H1 (cell line): ENCODE data around the gene IPO7. TPM values are rescaled to one million over a fixed set of nuclear protein-coding genes. Genes with fewer than 3 reads are reported as not detected.

Experiments
- CTCF ChIA-PET: fragments of 300-600 bp; sonication (Branson Sonifier 250); formaldehyde crosslinking; loops from one replicate; lab custom pipeline; 2021; ENCODE audit not compliant: partially characterized antibody; lab: Charles Lee
- POLR2A ChIA-PET: fragments of 300-600 bp; sonication (Branson Sonifier 250); formaldehyde crosslinking; loops from one replicate; lab custom pipeline; 2021; ENCODE audit warnings: inconsistent platforms; ENCODE audit not compliant: partially characterized antibody; lab: Charles Lee
- DNase-seq, 2 experiments: peaks; one replicate each; pipeline versions ENCODE4 v3.0.0 to v3.0.0-alpha.2; 2010 to 2022; ENCODE audit warnings: low spot score in 2 of 2, low read depth in 1 of 2, mixed read lengths in 1 of 2
- FAIRE-seq: peaks from 2 replicates; lab custom pipeline; 2011; peaks lifted over from hg19 to GRCh38; lab: Jason Lieb, UNC
- H2AFZ ChIP-seq: 2 replicates; pipeline ENCODE4 v1.8.1; 2012; ENCODE audit warnings: low read length, inconsistent platforms
- H2AK5ac ChIP-seq: 2 replicates; pipeline ENCODE4 v1.6.1; 2013; ENCODE audit warnings: low read depth, low read length
- H2BK120ac ChIP-seq: replicated peaks from 2 replicates; pipeline ENCODE3; 2013; ENCODE audit warnings: low read depth, low read length, inconsistent platforms
- H2BK12ac ChIP-seq: 2 replicates; pipeline ENCODE4 v1.6.1; 2013; ENCODE audit warnings: low read depth, low read length
- H2BK15ac ChIP-seq: 2 replicates; pipeline ENCODE4 v1.6.1; 2013; ENCODE audit warnings: low read length
- H2BK20ac ChIP-seq: 2 replicates; pipeline ENCODE4 v1.6.1; 2013; ENCODE audit warnings: low read length
- H2BK5ac ChIP-seq: 2 replicates; pipeline ENCODE4 v1.6.1; 2013; ENCODE audit warnings: low read depth, low read length
- H3K14ac ChIP-seq: 2 replicates; pipeline ENCODE4 v1.6.1; 2013; ENCODE audit warnings: inconsistent platforms; ENCODE audit not compliant: insufficient read length
- H3K18ac ChIP-seq: 2 replicates; pipeline ENCODE4 v1.6.1; 2013; ENCODE audit warnings: low read length; ENCODE audit errors: extremely low read depth
- H3K23ac ChIP-seq: 2 replicates; pipeline ENCODE4 v1.6.1; 2013; ENCODE audit warnings: inconsistent platforms; ENCODE audit not compliant: insufficient read length
- H3K23me2 ChIP-seq: 2 replicates; pipeline ENCODE4 v1.6.1; 2013; ENCODE audit warnings: low read depth, low read length
- H3K27ac ChIP-seq: 2 replicates; pipeline ENCODE4 v1.6.1; 2011; ENCODE audit warnings: low read depth, low read length, inconsistent platforms
- H3K27me3 ChIP-seq, 4 experiments: replicated peaks in 1 of 4; 1 replicate in 1 of 4; 2 replicates in 3 of 4; pipeline versions ENCODE4 v1.6.1 to v1.8.1; 2011 to 2013; ENCODE audit warnings: low read length in 3 of 4, mild to moderate bottlenecking in 3 of 4, inconsistent platforms in 2 of 4, mixed read lengths in 2 of 4, moderate library complexity in 1 of 4; ENCODE audit not compliant: control insufficient read depth in 3 of 4, insufficient read depth in 3 of 4; ENCODE audit errors: extremely low read depth in 1 of 4
- H3K36me3 ChIP-seq, 4 experiments: 2 replicates each; pipeline versions ENCODE4 v1.6.1 to v1.8.1; 2011 to 2013; ENCODE audit warnings: mild to moderate bottlenecking in 4 of 4, low read length in 3 of 4, moderate library complexity in 2 of 4, control low read depth in 1 of 4, inconsistent platforms in 1 of 4; ENCODE audit not compliant: insufficient read depth in 4 of 4, control insufficient read depth in 2 of 4
- H3K4ac ChIP-seq: replicated peaks from 2 replicates; pipeline ENCODE3; 2013; ENCODE audit warnings: low read length, low read depth, mixed read lengths, inconsistent platforms; ENCODE audit not compliant: insufficient read length
- H3K4me1 ChIP-seq, 4 experiments: replicated peaks in 1 of 4; 1 replicate in 1 of 4; 2 replicates in 3 of 4; pipeline versions ENCODE4 v1.6.1 to v1.8.1; 2011 to 2013; ENCODE audit warnings: low read length in 3 of 4, inconsistent platforms in 2 of 4, mixed read lengths in 1 of 4; ENCODE audit not compliant: insufficient read depth in 4 of 4, control insufficient read depth in 3 of 4
- H3K4me2 ChIP-seq, 2 experiments: 2 replicates each; pipeline versions ENCODE4 v1.6.1 to v1.8.1; 2011 to 2013; ENCODE audit warnings: low read depth in 2 of 2, low read length in 2 of 2, control low read depth in 1 of 2, inconsistent platforms in 1 of 2, mild to moderate bottlenecking in 1 of 2; ENCODE audit not compliant: insufficient read depth in 1 of 2
- H3K4me3 ChIP-seq, 4 experiments: fragments of 200-600, 300-600 bp in 1 of 4; sonication (generic), shearing (Covaris generic), sonication (Bioruptor Twin) in 1 of 4; 2 replicates each; pipeline versions ENCODE4 v1.5.1 to v1.8.1; 2011 to 2016; ENCODE audit warnings: low read length in 4 of 4, low read depth in 3 of 4, control low read depth in 2 of 4, inconsistent platforms in 2 of 4, mild to moderate bottlenecking in 2 of 4, mixed read lengths in 1 of 4, moderate library complexity in 1 of 4; ENCODE audit not compliant: insufficient read depth in 2 of 4; ENCODE audit errors: extremely low read depth in 1 of 4
- H3K56ac ChIP-seq: replicated peaks from 2 replicates; pipeline ENCODE3; 2013; ENCODE audit warnings: low read depth, mild to moderate bottlenecking, mixed read lengths, low read length, inconsistent platforms; ENCODE audit not compliant: insufficient read length
- H3K79me1 ChIP-seq: 2 replicates; pipeline ENCODE4 v1.6.1; 2013; ENCODE audit warnings: low read depth, low read length, control low read depth
- H3K79me2 ChIP-seq, 2 experiments: 2 replicates each; pipeline versions ENCODE4 v1.6.1 to v1.8.1; 2012 to 2013; ENCODE audit warnings: low read length in 2 of 2, mild to moderate bottlenecking in 2 of 2, inconsistent platforms in 1 of 2; ENCODE audit not compliant: insufficient read depth in 2 of 2, control insufficient read depth in 1 of 2
- H3K9ac ChIP-seq, 4 experiments: replicated peaks in 1 of 4; 1 replicate in 1 of 4; 2 replicates in 3 of 4; pipeline versions ENCODE4 v1.6.1 to v1.8.1; 2011 to 2013; ENCODE audit warnings: low read depth in 3 of 4, low read length in 3 of 4, control low read depth in 2 of 4, mild to moderate bottlenecking in 2 of 4, moderate library complexity in 2 of 4, inconsistent platforms in 1 of 4; ENCODE audit errors: extremely low read depth in 1 of 4
- H3K9me3 ChIP-seq, 2 experiments: 2 replicates each; pipeline versions ENCODE4 v1.6.1 to v1.8.1; 2012 to 2013; ENCODE audit warnings: mild to moderate bottlenecking in 2 of 2, moderate library complexity in 2 of 2, control low read depth in 1 of 2, inconsistent platforms in 1 of 2, low read depth in 1 of 2, low read length in 1 of 2, mixed read lengths in 1 of 2; ENCODE audit not compliant: insufficient read depth in 2 of 2
- H4K20me1 ChIP-seq, 2 experiments: replicated peaks in 1 of 2; 2 replicates each; pipeline versions ENCODE3 to v1.8.1; 2011 to 2013; ENCODE audit warnings: inconsistent platforms in 2 of 2, low read length in 2 of 2, mild to moderate bottlenecking in 1 of 2; ENCODE audit not compliant: insufficient read depth in 2 of 2, control insufficient read depth in 1 of 2
- H4K5ac ChIP-seq: 2 replicates; pipeline ENCODE4 v1.6.1; 2013; ENCODE audit warnings: low read length, low read depth, mixed read lengths, inconsistent platforms; ENCODE audit not compliant: insufficient read length
- H4K8ac ChIP-seq: 2 replicates; pipeline ENCODE4 v1.8.0; 2013; ENCODE audit warnings: mild to moderate bottlenecking, moderate library complexity, low read length, inconsistent platforms; ENCODE audit not compliant: insufficient read depth; ENCODE audit errors: extremely low read depth
- H4K91ac ChIP-seq: replicated peaks from 2 replicates; pipeline ENCODE3; 2013; ENCODE audit warnings: low read length, mixed read lengths, inconsistent platforms; ENCODE audit not compliant: insufficient read length
- WGBS, 2 experiments: shearing (Covaris generic) in 1 of 2; methylation state at CpG; one replicate each; pipeline versions ENCODE4 v1.1.6 to v1.1.7; 2013 to 2015; ENCODE audit warnings: low lambda C conversion rate in 2 of 2, mixed read lengths in 2 of 2, inconsistent platforms in 1 of 2, low coverage in 1 of 2, missing lambda C conversion rate in 1 of 2; ENCODE audit not compliant: insufficient replicate concordance in 2 of 2, insufficient coverage in 1 of 2, insufficient read length in 1 of 2; ENCODE audit errors: extremely low coverage in 1 of 2, missing lambda C conversion rate in 1 of 2; 5-methylcytosine and 5-hydroxymethylcytosine counted together
- polyA plus RNA-seq, 7 experiments: library from polyadenylated mRNA; depleted of rRNA in 3 of 7; stranded (reverse) in 5 of 7; unstranded in 2 of 7; fragments of >200 nt in 5 of 7; fragments of 200-250 nt in 2 of 7; gene quantifications; 1 replicate in 5 of 7; 2 replicates in 1 of 7; 4 replicates in 1 of 7; pipeline versions ENCODE4 v1.2.1 to v1.2.3, GENCODE V29; 2011 to 2013; ENCODE audit warnings: missing spikeins in 2 of 7, mixed read lengths in 2 of 7
- total RNA-seq: library from RNA; stranded (reverse); fragmentation: NEBNext Ultra II Directional; extraction: Animal tissue kit (Norgen Biotek cat#: 25700); gene quantifications from 2 replicates; pipeline ENCODE4 v1.2.1, GENCODE V29; 2021

Gene IPO7
- total and polyA plus RNA-seq, 2 of the 8 experiments (the other 6 are each of a cell fraction or from before 2014, with no cell fraction given), result 45.9 to 259 TPM

DNA sequence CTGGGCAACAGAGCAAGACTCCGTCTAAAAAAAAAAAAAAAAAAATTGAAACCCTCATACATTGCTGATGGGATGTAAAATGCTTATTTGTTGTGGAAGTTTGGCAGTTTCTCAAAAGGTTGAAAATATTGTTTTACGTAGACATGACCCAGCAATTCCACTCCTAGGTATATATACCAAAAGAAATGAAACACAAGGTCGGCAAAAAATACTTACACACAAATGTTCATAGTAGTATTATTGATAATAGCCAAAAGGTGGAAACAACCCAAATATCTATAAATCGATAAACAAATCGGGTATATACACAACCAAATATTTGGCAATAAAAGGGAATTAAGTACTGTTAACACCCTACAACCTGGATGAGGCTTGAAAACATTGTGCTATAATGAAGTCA lies 71.3 kb downstream of the IPO7 start:
- Histone ChIP-seq H4K91ac (no peak overlapping the region), H2AFZ (no peak overlapping the region), H3K18ac (no peak overlapping the region), H2BK20ac (no peak overlapping the region), H3K4me1 (no peaks in the 10 kb centered on the region), H2BK120ac (no peak overlapping the region), H3K9ac (no peak overlapping the region), H3K79me2 (peaks cover 0 to 12% of the 10 kb centered on the region in 2 experiments; a peak in 2 of 4 replicates), H2BK15ac (no peak overlapping the region), H4K5ac (no peak overlapping the region), H2BK12ac (no peak overlapping the region), H2AK5ac (no peak overlapping the region), H3K79me1 (no peaks in the 10 kb centered on the region), H3K4me3 (no peak overlapping the region), H3K14ac (no peak overlapping the region), H4K8ac (no peak overlapping the region), H3K56ac (no peak overlapping the region), H3K9me3 (peaks cover 7 to 9% of the 10 kb centered on the region in 2 experiments; a peak in 3 of 4 replicates), H3K4me2 (no peak overlapping the region), H3K4ac (no peak overlapping the region), H3K23me2 (no peaks in the 10 kb centered on the region), H2BK5ac (no peak overlapping the region), H4K20me1 (no peaks in the 10 kb centered on the region), H3K27me3 (no peaks in the 10 kb centered on the region), H3K27ac (no peak overlapping the region), H3K23ac (no peak overlapping the region), H3K36me3 (no peaks in the 10 kb centered on the region)
- ChIA-PET CTCF (no interaction called here), POLR2A (interaction anchor here (0.6 kb wide), 1 partner anchor 452 kb away, joined by 3 read pairs; the partner anchor contains the start of gene NRIP3)
- FAIRE-seq (no peak), DNase-seq (no peak)
- 94% methylated on average over 4 of the region's 5 CpGs; no CpG with 5 or more reads in 1 of the 2 experiments for WGBS, 2 experiments
